GM23338 (cell line): ENCODE results near the gene WASL. TPM values are rescaled to one million over a fixed set of nuclear protein-coding genes. Genes with fewer than 3 reads are reported as not detected.

Source experiments
- ATAC-seq: fragments of 200-7000 bp; cut with Tn5 transposase; 3 replicates; pipeline ENCODE4 v1.9.1; 2020
- DNase-seq: peaks from one replicate; pipeline ENCODE4 v3.0.0-alpha.2; 2015; ENCODE audit warnings: low spot score
- H2AFZ ChIP-seq: fragments of 200-600 bp; sonication (generic); 2 replicates; pipeline ENCODE4 v1.8.0; 2016; ENCODE audit warnings: antibody characterized with exemption, mild to moderate bottlenecking, moderate library complexity
- H3F3A ChIP-seq: fragments of 200-600 bp; sonication (generic); replicated peaks from 2 replicates; pipeline ENCODE4 v1.8.0; 2017; ENCODE audit warnings: antibody characterized with exemption, mixed run types, low read depth
- H3K27ac ChIP-seq: fragments of 200-600 bp; sonication (generic); 2 replicates; pipeline ENCODE4 v1.6.1; 2016; ENCODE audit warnings: low read depth
- H3K27me3 ChIP-seq: fragments of 200-600 bp; sonication (generic); 2 replicates; pipeline ENCODE4 v1.8.0; 2016; ENCODE audit warnings: mild to moderate bottlenecking, mixed run types, moderate library complexity; ENCODE audit not compliant: insufficient read depth
- H3K36me3 ChIP-seq: fragments of 200-600 bp; sonication (generic); 2 replicates; pipeline ENCODE4 v1.8.0; 2016; ENCODE audit warnings: mild to moderate bottlenecking; ENCODE audit not compliant: insufficient read depth
- H3K4me1 ChIP-seq: fragments of 200-600 bp; sonication (generic); 2 replicates; pipeline ENCODE4 v1.8.0; 2016; ENCODE audit warnings: mild to moderate bottlenecking, moderate library complexity; ENCODE audit not compliant: insufficient read depth
- H3K4me2 ChIP-seq: fragments of 200-600 bp; sonication (generic); 2 replicates; pipeline ENCODE4 v1.7.1; 2017; ENCODE audit warnings: mixed run types
- H3K4me3 ChIP-seq: fragments of 200-600 bp; sonication (generic); 2 replicates; pipeline ENCODE4 v1.6.1; 2016; ENCODE audit warnings: mixed run types
- H3K79me2 ChIP-seq: fragments of 200-600 bp; sonication (generic); replicated peaks from 2 replicates; pipeline ENCODE4 v1.8.0; 2017; ENCODE audit warnings: mild to moderate bottlenecking; ENCODE audit not compliant: insufficient read depth
- H3K9me2 ChIP-seq: fragments of 200-600 bp; sonication (generic); 2 replicates; pipeline ENCODE4 v1.8.0; 2017; ENCODE audit not compliant: insufficient read depth
- H4K20me1 ChIP-seq: fragments of 200-600 bp; sonication (generic); replicated peaks from 2 replicates; pipeline ENCODE4 v1.8.0; 2017; ENCODE audit warnings: mild to moderate bottlenecking; ENCODE audit not compliant: insufficient read depth
- H3K27ac Mint-ChIP-seq: 2 replicates; pipeline ENCODE4 v1.8.0; 2020; ENCODE audit warnings: inconsistent platforms, mild to moderate bottlenecking, moderate library complexity, mixed read lengths
- H3K27me3 Mint-ChIP-seq: 3 replicates; pipeline ENCODE4 v1.8.0; 2022; ENCODE audit warnings: low read depth, mild to moderate bottlenecking, moderate library complexity, mixed read lengths, inconsistent platforms; ENCODE audit not compliant: insufficient read depth, poor library complexity
- H3K36me3 Mint-ChIP-seq: 3 replicates; pipeline ENCODE4 v1.8.0; 2021; ENCODE audit warnings: low read depth, mild to moderate bottlenecking, inconsistent platforms, moderate library complexity, mixed read lengths
- H3K4me1 Mint-ChIP-seq: 3 replicates; pipeline ENCODE4 v1.8.0; 2020; ENCODE audit warnings: mild to moderate bottlenecking, inconsistent platforms, mixed read lengths
- H3K4me3 Mint-ChIP-seq: 3 replicates; pipeline ENCODE4 v1.8.0; 2021; ENCODE audit warnings: moderate library complexity, mild to moderate bottlenecking, inconsistent platforms, mixed read lengths
- H3K9me3 Mint-ChIP-seq: 3 replicates; pipeline ENCODE4 v1.8.0; 2020; ENCODE audit warnings: moderate library complexity, mild to moderate bottlenecking, inconsistent platforms, mixed read lengths
- CREB1 ChIP-seq: fragments of 250-450 bp; sonication (Bioruptor Pico); IDR thresholded peaks from 2 replicates; pipeline ENCODE4 v1.5.0; 2020; ENCODE audit warnings: low read depth, mild to moderate bottlenecking, moderate library complexity
- EZH2 ChIP-seq: fragments of 200-600 bp; sonication (generic); IDR thresholded peaks from one replicate; pipeline ENCODE4 v1.8.0; 2017; ENCODE audit warnings: antibody characterized with exemption, mild to moderate bottlenecking, low read depth; ENCODE audit not compliant: unreplicated experiment
- EZH2phosphoT487 ChIP-seq: fragments of 200-600 bp; sonication (generic); IDR thresholded peaks from one replicate; pipeline ENCODE4 v1.8.1; 2018; ENCODE audit warnings: antibody characterized with exemption; ENCODE audit not compliant: unreplicated experiment
- JUNB ChIP-seq: IDR thresholded peaks from one replicate; pipeline ENCODE4 v1.6.1; 2016; ENCODE audit warnings: antibody characterized with exemption; ENCODE audit not compliant: unreplicated experiment
- NANOG ChIP-seq: IDR thresholded peaks from 2 replicates; pipeline ENCODE4 v1.6.1; 2016; ENCODE audit warnings: antibody characterized with exemption, borderline replicate concordance
- POLR2AphosphoS5 ChIP-seq: IDR thresholded peaks from 2 replicates; pipeline ENCODE4 v1.6.1; 2016; ENCODE audit warnings: antibody characterized with exemption, low read depth
- STAT1 ChIP-seq: IDR thresholded peaks from one replicate; pipeline ENCODE4 v1.6.1; 2016; ENCODE audit warnings: antibody characterized with exemption; ENCODE audit not compliant: unreplicated experiment
- ZNF114 ChIP-seq: fragments of 250-450 bp; sonication (Bioruptor Pico); IDR thresholded peaks from 2 replicates; pipeline ENCODE4 v1.5.0; 2020; ENCODE audit warnings: mild to moderate bottlenecking, moderate library complexity
- polyA plus RNA-seq: library from polyadenylated mRNA; unstranded; fragments of >200 nt; fragmentation: Nextera tagmentation; extraction: Ambion mirVana; gene quantifications from 2 replicates; pipeline ENCODE4 v1.2.1, GENCODE V29; 2016
- total RNA-seq: library from RNA; depleted of rRNA; stranded (reverse); fragments of >200 nt; shearing (Covaris generic); gene quantifications from 2 replicates; pipeline ENCODE4 v1.2.3, GENCODE V29; 2014
- TF ChIP-seq, protein P1 (sequence below): IDR thresholded peaks from one replicate; pipeline ENCODE4 v1.6.1; 2018; ENCODE audit warnings: antibody characterized with exemption; ENCODE audit not compliant: unreplicated experiment
- TF ChIP-seq, protein P2 (sequence below): fragments of 250-450 bp; sonication (Bioruptor Pico); IDR thresholded peaks from 2 replicates; pipeline ENCODE4 v1.5.0; 2020; ENCODE audit warnings: mild to moderate bottlenecking, moderate library complexity
- TF ChIP-seq, protein P3 (sequence below): IDR thresholded peaks from 2 replicates; pipeline ENCODE4 v1.6.1; 2016; ENCODE audit warnings: antibody characterized with exemption
- TF ChIP-seq, protein P4 (sequence below), 2 experiments: fragments of 200-600 bp in 1 of 2; sonication (generic) in 1 of 2; conservative IDR thresholded peaks; 2 replicates each; pipeline versions ENCODE4 v1.5.1 to v1.6.1; 2016 to 2017; ENCODE audit warnings: antibody characterized with exemption in 2 of 2, low read depth in 2 of 2, mild to moderate bottlenecking in 2 of 2, moderate library complexity in 1 of 2

The WASL gene
- total and polyA plus RNA-seq, 2 experiments from 2014 or later: 36.4 to 45.3 TPM

DNA sequence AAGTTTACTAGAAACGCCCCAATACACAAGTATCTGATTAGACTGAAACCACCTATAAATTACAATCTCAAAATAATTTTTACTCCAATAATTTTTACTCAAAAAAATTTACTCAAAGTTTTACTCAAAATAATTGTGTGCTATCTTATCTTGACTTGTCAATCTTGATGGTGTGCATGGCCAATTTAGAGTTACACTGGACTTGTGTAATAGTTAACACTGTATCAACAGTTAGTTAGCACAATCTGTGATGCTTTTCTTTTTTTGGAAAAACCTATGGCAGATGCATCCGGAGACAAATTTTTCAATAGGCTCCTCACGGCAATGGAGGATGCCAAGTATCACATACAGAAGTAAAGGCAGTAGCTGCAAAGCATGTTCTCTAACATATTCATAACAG lies 68.2 kb downstream of the WASL start:
- H3K36me3 ChIP-seq: peaks cover 9% of the 10 kb centered on the region; the same call in 1 of the 2 replicates
- no peak overlapping the region for H3K4me3 Mint-ChIP-seq
- peaks cover 2% of the 10 kb centered on the region for H3K27me3 Mint-ChIP-seq
- H3K36me3 Mint-ChIP-seq: peaks cover 4% of the 10 kb centered on the region; the same call in 1 of the 3 replicates
- no peaks in the 10 kb centered on the region for H3F3A ChIP-seq
- no peak overlapping the region for H2AFZ ChIP-seq
- no peaks in the 10 kb centered on the region for H3K27me3 ChIP-seq
- no peak for TF ChIP-seq EZH2
- TF ChIP-seq, protein P1, sequence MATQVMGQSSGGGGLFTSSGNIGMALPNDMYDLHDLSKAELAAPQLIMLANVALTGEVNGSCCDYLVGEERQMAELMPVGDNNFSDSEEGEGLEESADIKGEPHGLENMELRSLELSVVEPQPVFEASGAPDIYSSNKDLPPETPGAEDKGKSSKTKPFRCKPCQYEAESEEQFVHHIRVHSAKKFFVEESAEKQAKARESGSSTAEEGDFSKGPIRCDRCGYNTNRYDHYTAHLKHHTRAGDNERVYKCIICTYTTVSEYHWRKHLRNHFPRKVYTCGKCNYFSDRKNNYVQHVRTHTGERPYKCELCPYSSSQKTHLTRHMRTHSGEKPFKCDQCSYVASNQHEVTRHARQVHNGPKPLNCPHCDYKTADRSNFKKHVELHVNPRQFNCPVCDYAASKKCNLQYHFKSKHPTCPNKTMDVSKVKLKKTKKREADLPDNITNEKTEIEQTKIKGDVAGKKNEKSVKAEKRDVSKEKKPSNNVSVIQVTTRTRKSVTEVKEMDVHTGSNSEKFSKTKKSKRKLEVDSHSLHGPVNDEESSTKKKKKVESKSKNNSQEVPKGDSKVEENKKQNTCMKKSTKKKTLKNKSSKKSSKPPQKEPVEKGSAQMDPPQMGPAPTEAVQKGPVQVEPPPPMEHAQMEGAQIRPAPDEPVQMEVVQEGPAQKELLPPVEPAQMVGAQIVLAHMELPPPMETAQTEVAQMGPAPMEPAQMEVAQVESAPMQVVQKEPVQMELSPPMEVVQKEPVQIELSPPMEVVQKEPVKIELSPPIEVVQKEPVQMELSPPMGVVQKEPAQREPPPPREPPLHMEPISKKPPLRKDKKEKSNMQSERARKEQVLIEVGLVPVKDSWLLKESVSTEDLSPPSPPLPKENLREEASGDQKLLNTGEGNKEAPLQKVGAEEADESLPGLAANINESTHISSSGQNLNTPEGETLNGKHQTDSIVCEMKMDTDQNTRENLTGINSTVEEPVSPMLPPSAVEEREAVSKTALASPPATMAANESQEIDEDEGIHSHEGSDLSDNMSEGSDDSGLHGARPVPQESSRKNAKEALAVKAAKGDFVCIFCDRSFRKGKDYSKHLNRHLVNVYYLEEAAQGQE: no peak
- TF ChIP-seq, protein P2, sequence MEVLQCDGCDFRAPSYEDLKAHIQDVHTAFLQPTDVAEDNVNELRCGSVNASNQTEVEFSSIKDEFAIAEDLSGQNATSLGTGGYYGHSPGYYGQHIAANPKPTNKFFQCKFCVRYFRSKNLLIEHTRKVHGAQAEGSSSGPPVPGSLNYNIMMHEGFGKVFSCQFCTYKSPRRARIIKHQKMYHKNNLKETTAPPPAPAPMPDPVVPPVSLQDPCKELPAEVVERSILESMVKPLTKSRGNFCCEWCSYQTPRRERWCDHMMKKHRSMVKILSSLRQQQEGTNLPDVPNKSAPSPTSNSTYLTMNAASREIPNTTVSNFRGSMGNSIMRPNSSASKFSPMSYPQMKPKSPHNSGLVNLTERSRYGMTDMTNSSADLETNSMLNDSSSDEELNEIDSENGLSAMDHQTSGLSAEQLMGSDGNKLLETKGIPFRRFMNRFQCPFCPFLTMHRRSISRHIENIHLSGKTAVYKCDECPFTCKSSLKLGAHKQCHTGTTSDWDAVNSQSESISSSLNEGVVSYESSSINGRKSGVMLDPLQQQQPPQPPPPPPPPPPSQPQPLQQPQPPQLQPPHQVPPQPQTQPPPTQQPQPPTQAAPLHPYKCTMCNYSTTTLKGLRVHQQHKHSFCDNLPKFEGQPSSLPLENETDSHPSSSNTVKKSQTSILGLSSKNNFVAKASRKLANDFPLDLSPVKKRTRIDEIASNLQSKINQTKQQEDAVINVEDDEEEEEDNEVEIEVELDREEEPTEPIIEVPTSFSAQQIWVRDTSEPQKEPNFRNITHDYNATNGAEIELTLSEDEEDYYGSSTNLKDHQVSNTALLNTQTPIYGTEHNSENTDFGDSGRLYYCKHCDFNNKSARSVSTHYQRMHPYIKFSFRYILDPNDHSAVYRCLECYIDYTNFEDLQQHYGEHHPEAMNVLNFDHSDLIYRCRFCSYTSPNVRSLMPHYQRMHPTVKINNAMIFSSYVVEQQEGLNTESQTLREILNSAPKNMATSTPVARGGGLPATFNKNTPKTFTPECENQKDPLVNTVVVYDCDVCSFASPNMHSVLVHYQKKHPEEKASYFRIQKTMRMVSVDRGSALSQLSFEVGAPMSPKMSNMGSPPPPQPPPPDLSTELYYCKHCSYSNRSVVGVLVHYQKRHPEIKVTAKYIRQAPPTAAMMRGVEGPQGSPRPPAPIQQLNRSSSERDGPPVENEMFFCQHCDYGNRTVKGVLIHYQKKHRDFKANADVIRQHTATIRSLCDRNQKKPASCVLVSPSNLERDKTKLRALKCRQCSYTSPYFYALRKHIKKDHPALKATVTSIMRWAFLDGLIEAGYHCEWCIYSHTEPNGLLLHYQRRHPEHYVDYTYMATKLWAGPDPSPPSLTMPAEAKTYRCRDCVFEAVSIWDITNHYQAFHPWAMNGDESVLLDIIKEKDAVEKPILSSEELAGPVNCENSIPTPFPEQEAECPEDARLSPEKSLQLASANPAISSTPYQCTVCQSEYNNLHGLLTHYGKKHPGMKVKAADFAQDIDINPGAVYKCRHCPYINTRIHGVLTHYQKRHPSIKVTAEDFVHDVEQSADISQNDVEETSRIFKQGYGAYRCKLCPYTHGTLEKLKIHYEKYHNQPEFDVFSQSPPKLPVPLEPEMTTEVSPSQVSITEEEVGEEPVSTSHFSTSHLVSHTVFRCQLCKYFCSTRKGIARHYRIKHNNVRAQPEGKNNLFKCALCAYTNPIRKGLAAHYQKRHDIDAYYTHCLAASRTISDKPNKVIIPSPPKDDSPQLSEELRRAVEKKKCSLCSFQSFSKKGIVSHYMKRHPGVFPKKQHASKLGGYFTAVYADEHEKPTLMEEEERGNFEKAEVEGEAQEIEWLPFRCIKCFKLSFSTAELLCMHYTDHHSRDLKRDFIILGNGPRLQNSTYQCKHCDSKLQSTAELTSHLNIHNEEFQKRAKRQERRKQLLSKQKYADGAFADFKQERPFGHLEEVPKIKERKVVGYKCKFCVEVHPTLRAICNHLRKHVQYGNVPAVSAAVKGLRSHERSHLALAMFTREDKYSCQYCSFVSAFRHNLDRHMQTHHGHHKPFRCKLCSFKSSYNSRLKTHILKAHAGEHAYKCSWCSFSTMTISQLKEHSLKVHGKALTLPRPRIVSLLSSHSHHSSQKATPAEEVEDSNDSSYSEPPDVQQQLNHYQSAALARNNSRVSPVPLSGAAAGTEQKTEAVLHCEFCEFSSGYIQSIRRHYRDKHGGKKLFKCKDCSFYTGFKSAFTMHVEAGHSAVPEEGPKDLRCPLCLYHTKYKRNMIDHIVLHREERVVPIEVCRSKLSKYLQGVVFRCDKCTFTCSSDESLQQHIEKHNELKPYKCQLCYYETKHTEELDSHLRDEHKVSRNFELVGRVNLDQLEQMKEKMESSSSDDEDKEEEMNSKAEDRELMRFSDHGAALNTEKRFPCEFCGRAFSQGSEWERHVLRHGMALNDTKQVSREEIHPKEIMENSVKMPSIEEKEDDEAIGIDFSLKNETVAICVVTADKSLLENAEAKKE (CRISPR knock-in tag): no peak
- TF ChIP-seq CREB1 (CRISPR knock-in tag): no peak
- TF ChIP-seq, protein P3, sequence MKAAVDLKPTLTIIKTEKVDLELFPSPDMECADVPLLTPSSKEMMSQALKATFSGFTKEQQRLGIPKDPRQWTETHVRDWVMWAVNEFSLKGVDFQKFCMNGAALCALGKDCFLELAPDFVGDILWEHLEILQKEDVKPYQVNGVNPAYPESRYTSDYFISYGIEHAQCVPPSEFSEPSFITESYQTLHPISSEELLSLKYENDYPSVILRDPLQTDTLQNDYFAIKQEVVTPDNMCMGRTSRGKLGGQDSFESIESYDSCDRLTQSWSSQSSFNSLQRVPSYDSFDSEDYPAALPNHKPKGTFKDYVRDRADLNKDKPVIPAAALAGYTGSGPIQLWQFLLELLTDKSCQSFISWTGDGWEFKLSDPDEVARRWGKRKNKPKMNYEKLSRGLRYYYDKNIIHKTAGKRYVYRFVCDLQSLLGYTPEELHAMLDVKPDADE: no peak
- no peak for TF ChIP-seq JUNB
- no peak for TF ChIP-seq EZH2phosphoT487
- no peak for TF ChIP-seq POLR2AphosphoS5
- no peak for TF ChIP-seq NANOG
- TF ChIP-seq, protein P4, sequence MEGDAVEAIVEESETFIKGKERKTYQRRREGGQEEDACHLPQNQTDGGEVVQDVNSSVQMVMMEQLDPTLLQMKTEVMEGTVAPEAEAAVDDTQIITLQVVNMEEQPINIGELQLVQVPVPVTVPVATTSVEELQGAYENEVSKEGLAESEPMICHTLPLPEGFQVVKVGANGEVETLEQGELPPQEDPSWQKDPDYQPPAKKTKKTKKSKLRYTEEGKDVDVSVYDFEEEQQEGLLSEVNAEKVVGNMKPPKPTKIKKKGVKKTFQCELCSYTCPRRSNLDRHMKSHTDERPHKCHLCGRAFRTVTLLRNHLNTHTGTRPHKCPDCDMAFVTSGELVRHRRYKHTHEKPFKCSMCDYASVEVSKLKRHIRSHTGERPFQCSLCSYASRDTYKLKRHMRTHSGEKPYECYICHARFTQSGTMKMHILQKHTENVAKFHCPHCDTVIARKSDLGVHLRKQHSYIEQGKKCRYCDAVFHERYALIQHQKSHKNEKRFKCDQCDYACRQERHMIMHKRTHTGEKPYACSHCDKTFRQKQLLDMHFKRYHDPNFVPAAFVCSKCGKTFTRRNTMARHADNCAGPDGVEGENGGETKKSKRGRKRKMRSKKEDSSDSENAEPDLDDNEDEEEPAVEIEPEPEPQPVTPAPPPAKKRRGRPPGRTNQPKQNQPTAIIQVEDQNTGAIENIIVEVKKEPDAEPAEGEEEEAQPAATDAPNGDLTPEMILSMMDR (conservative IDR thresholded peaks at IDR 0.05; ENCODE audit: low read depth in 2 of 2): no peak
- TF ChIP-seq ZNF114 (CRISPR knock-in tag): no peak
- no peak for TF ChIP-seq STAT1
- H3K4me2 ChIP-seq: no peak overlapping the region
- no peak overlapping the region for H3K27ac ChIP-seq
- no peak overlapping the region for H3K27ac Mint-ChIP-seq
- no peaks in the 10 kb centered on the region for H3K9me2 ChIP-seq
- H3K79me2 ChIP-seq: no peaks in the 10 kb centered on the region
- H3K4me1 ChIP-seq: 0 out of 2 replicates have a peak, but pooled peaks cover 4% of the 10 kb centered on the region
- ATAC-seq (no peak), DNase-seq (no peak)
- H3K9me3 Mint-ChIP-seq: no peaks in the 10 kb centered on the region
- no peaks in the 10 kb centered on the region for H4K20me1 ChIP-seq
- no peak overlapping the region for H3K4me3 ChIP-seq
- peaks cover 12% of the 10 kb centered on the region for H3K4me1 Mint-ChIP-seq
